ENCODE data around the gene SYNJ1.
"Not testable (repeated sequence)": the region's sequence is repeated elsewhere in the genome, so short reads cannot be mapped to it uniquely, and the experiment has no call there.

SYNJ1 gene

DNA sequence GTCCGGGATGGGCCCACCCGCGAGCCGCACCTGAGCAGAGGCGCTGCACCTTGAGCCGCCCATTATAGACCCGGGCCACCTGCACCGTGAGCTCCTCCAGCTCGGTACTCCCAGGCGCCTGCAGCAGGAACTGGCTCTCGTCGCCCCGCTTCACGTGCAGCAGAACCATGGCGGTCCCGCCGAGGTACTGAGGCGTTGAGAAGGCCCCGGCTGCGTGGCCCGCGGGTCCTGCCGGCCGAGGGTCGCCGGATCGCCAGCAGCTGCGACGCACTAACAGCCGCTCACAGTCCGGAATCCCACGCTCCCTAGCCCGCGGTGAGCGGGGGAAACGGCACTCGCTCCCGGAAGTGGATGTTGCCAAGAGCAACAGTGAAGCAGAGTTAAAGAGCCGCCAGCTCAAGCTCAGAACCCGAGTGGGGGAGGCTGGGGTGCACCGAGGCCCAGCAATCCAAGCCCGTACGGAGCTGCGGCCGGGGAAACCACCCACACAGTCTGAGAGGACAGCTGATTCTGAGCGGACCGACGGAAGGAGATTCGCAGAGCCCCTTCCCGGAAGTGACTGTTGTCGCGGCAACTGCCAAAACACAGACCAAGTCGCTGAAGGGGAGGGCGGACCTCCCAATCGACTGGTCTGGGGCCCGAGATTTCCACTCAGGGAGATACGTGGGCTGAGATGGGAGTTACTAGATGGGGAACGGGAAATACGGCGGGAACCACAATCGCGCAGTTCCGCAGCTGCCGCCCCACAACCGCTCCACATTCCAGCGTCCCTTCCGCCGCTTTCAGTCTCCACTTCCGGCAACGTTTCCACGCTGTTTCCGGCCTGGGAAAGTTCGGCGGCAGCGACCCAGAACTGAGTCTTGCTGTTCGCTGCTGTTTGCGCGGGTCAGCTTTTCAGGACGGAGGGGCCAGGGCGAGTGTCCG, 115.5 kb downstream of the SYNJ1 start, which contains the start of gene CFAP298:
Gene CFAP298 (minus strand): TSS at position 303 of the 924 bp plus-strand sequence. CDS start 134 bp downstream, at position 169.
- DNase-seq (ENCODE audit: low spot score) = peak; percentile 94

DNA sequence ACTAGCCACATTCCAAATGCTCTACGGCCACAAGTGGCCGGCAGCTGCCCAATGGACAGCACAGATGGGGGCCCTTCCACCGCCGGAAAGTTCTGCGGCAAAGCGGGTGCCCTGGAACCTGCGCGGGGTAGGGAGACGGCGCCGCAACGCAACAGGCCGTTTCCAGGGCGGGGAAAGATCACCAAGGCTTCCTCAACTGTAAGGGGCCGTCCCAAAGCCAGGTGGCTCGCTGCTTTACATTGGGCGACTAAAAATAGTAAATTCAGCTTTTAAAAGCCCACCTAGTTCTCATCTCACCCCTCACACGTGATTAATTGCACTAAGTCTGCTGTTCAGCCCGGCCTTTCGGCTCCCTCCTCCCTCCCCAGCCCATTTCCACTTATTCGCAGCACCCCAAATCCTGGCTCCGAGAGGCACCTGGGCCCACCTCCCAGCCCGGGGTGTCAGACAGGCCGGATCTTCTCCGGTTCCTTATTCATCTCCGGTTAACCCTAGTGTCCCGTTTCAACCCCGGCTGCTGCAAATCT, 116.3 kb downstream of the SYNJ1 start:
- peak; percentile 31 for DNase-seq (ENCODE audit: low spot score)

GRCh38 chr21:32610940-32611339, 116.9 kb downstream of the SYNJ1 start:
- not testable (repeated sequence) for DNase-seq (ENCODE audit: low spot score)

DNA sequence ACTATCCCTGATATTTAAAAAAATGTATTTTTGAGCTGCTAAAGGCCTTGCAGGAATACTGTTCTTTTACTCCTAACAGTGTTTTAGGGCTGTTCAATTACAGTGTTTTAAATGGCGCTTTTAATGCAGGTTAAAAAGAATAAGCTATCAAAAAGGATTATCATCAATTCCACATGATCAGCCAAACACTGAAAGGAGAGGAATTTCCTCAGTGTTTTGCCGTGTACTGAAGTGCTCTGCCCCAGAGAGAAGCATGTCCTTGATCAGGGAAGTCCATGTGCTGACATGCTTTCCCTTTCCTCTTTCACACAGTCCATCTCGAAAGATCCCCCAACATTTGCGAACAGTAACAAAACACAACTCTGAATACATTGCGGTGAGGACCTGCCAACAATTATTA, 119.0 kb downstream of the SYNJ1 start:
- no peak for DNase-seq (ENCODE audit: low spot score)

DNA sequence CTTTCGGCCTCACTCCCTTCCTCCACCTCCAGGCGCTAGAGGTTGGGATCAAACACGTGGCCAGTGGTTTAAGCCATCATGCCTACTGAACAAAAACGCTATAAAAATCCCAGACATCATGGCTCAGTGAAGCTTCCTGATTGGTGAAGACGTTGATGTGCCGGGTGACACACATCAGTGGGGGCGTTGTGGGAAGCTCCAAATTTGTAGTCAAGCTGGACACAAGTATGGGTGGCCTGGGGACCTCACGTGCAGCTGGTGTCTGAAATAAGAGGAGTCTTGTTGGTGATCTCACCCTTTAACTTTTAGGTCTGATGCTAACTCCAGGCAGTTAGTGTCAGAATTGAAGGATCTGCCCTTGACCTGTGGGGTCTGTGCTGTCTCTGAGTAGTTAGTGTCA, 122.3 kb downstream of the SYNJ1 start:
- DNase-seq (ENCODE audit: low spot score) = no peak

DNA sequence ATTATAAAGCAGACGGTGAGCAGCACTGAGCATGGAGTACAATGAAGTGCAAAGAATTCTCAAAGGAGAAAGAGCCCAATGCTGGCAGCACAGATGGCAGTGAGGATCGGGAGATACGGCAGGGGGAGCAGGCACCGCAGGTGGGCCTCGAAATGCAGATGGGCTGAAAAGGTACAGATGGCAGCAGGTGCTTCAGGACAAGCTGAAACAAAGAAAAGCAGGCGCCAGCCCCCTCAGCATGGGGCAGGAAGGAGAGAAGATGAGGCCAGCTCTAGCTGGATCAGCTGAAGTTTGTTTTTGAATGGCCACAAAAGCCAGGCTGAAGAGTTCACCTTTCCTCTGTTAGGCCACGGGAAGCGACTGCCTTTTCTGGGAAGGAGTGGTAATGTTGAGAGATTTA, 123.3 kb downstream of the SYNJ1 start:
- no peak for DNase-seq (ENCODE audit: low spot score)

DNA sequence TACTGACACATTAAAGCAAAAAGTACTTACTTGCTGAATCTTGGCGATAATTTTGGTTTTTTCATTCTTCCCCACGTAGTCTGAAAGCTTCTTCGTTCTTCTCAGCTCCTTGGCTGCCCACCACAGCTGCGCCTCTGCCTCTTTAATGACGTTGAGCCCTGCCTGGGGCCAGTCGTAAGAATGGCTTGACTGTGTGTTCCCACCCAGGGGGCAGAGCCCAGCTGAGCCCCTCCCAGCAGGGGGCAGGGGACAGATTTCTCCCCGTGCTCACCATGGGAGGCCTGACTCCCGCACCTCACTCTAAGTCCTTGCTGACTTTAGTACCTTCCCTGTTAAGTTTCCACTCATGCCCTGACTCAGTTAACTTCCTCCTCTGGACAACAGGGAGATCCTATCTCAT, 124.7 kb downstream of the SYNJ1 start:
- DNase-seq (ENCODE audit: low spot score) = no peak

- DNase-seq (ENCODE audit: low spot score) = no peak
Observed at GRCh38 chr21:32602099-32602498, 125.7 kb downstream of the SYNJ1 start.

DNA sequence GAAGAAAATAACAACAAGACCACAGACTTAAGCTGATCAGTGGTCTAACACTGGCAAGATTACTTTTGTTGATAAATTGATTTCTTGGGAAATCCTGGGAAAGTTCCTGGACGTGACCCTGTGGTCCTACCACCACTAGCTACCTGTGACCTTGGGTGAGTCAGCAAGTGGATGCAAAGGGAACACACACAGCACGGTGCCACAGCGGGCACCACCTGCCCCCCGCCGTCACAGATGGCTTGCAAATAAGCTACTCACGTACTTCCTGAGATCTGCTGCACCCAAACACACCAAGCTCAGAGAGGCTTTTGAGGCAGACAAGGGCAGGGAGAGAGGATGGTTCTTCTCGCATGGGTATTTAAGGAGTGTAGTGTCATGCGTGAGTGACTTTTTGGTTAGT, 128.3 kb downstream of the SYNJ1 start:
- DNase-seq (ENCODE audit: low spot score) = no peak

DNA sequence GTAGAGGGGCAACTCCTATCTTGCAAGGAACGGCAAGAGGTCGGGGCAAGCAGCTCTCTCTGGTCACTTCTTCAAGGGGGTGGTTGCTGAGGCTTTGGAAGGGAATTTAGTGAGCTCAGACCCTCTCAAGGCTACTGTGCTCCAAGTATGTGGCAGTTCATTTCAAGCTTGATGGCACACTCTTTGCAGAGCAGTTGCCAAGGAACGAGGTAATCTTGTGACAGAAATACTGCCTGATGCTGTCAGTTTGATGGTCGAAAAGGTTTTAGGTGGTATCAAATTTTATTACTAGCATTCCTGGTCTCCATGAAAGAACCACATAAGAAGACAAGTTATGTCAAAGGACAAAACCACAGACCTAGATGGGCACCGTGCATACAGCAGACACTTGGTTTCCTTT, 128.7 kb downstream of the SYNJ1 start:
- no peak for DNase-seq (ENCODE audit: low spot score)

DNA sequence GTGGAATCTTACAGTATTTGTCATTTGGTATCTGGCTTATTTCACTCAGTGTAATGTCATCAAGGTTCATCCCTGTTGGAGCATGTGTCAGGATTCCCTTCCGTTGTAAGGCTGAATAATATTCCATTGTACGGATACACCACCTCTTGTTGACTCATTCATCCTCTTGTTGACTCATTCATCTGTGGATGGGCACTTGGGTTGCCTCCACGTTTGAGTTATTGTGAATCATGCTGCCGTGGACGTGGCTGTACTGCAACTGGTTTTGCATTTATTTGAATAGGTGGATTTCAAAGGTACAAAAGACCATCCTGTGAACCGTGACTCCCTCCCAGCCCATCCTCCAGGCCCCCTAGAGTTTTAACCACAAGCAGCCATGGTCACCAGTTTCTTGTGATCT, 130.6 kb downstream of the SYNJ1 start:
- peak; percentile 70 for DNase-seq (ENCODE audit: low spot score)

DNA sequence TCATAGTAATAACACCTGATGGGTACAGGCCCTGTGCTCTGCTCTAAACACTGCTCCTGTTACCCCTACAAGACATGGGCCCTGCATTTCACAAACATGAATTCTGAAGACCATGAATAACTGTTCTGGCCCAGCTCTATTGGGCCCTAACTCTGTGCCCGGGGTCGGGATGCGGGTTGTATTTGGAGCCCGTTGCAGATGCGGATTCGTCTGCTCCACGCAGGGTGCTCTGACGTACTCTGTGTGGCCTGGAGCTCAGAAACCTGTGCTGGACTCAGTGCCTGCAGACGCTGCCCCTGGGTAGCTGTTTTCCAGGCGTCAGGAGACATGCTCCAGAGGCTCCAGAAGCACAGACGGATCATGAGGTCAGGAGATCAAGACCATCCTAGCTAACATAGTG, 132.4 kb downstream of the SYNJ1 start:
- no peak for DNase-seq (ENCODE audit: low spot score)

DNA sequence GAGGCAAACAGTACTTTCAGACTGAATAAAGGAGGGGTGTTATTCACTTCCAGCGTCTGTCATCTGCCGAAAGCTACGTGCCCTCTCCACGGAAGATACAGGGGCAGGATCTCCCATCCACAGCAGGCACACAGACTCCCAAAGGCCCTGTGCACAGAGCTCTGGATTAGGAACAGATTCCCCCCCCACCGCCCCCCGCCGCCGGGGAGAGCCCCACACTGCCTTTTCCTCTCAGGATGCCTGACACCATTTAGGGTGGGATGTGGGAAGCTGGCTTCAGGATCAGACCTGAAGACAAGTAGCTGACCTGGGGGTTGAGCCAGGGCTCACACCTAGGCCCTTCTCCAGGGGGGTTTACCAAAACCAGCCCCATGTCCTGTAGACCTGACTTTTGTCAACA, 134.1 kb downstream of the SYNJ1 start:
- DNase-seq (ENCODE audit: low spot score) = no peak

GRCh38 chr21:32592929-32593502, 134.8 kb downstream of the SYNJ1 start:
- DNase-seq (ENCODE audit: low spot score) = no peak

DNA sequence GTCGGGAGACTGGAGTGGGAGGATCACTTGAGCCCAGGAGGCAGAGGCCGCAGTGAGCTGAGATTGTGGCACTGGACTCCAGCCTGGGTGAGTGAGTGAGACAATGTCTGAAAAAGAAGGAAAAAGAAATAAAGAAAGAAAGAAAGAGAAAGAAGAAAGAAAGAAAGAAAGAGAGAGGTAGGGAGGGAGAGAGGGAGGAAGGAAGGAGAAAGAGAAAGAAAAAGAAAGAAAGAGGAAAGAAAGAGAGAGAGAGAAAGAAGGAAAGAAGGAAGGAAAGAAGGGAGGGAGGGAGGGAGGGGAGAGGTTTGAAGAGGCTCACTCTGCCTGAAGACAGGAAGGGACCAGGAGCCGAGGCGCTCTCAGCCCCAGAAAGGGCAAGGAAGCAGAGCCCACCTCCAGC, 137.7 kb downstream of the SYNJ1 start:
- no peak for DNase-seq (ENCODE audit: low spot score)

DNA sequence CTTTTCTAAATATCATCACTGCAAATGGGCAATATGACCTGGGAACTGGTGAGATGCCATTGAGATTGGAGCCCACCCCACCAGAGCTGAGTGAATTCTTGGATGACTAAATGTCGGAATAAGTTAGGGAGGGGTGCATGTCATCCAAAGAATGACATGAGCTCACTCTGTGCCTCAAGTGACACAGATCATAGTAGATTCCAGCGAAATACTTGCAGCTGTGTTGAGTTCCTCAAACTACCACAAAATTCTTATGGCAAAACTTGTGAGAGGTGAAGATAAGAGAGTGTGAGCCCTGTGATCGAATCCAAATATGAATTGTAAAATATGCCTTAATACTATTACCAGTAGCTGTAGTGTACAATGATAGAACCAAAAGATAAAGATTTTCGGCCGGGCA, 140.2 kb downstream of the SYNJ1 start:
- no peak for DNase-seq (ENCODE audit: low spot score)

DNA sequence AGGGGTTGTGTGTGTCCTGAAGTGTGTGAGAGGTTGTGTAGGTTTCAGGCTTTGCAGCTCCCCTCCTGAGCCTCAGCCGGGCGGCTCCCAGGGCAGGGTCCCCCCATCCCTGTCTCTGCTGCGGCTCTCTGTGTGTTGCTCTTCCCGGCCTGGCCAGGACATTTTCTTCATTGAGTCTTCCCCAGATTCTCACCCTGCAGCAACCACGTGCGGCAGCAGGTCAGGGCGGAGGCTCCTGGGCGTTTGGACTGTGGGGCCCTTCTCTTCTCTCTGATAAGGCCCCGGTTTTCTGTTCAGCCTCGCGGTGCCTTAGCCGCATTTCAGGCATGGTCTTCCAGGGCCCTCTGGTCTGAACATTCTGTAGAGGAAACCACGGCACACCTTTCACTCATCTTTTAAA, 140.7 kb downstream of the SYNJ1 start:
- DNase-seq (ENCODE audit: low spot score) = no peak

GRCh38 chr21:32585970-32586369, 141.8 kb downstream of the SYNJ1 start:
- DNase-seq (ENCODE audit: low spot score) = no peak

DNA sequence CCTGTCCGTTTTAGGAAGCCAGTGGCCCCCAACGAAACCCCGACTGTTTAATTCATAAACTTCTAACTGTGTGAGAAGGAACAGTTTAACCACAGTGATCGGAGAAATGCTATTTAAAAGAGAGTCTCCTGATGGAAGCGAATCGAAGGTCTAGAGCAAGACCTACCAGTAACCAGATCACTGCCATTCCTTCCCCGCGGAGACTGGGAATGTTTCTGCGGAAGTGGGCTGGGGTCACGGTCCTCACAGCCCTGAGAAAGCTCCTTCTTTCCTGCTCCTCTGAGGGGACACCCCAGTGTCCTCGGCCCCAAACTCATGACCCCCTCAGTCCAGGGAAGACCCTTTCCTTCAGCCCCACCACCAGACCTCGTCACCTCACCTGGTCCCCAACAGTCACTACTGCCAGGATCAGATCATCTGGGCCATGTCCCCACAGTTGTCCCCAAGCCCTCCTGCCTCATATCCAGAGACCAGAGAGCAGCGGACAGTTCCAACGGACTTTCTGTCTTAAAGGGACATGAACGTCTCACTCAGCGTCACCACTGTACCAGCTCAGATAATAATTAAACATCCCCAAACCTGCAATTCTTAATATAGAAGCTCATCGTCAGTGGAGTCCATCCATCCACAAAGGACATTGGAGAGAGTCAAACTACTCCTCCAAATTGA, 142.6 kb downstream of the SYNJ1 start, which contains the start of gene TCP10L:
Gene TCP10L (minus strand): TSS at position 482 of the 669 bp plus-strand sequence. CDS start 1,219 bp downstream, outside the sequence.
- no peak for DNase-seq (ENCODE audit: low spot score)

- DNase-seq (ENCODE audit: low spot score) = no peak
Observed at GRCh38 chr21:32584472-32584871, 143.3 kb downstream of the SYNJ1 start.

- no peak for DNase-seq (ENCODE audit: low spot score)
Observed at GRCh38 chr21:32581732-32582131, 146.1 kb downstream of the SYNJ1 start.

DNA sequence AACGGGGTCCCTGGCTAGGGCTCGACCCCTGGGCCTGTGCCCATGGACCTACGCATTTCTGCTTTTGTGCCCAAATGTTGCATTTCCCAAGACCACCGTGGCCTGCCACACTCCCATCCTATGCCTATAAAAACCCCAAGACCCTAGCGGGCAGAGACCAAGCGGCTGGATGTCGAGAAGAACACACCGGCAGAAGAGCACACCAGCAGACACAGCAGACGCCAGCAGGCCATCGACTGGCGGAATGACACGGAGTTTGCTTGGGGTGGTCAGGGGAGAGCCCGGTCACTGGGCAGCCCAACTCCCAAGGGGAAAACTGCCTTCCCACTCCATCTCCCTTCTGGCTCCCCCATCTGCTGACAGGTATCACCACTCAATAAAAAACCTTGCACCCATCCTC, 146.9 kb downstream of the SYNJ1 start:
- no peak for DNase-seq (ENCODE audit: low spot score)
